Astrocyte (in vitro differentiated cells and primary cell): ENCODE data around the gene GPC5. TPM values are rescaled to one million over a fixed set of nuclear protein-coding genes. Genes with fewer than 3 reads are reported as not detected.

ENCODE experiments used
- DNase-seq: peaks from one replicate; pipeline ENCODE4 v3.0.0-alpha.2; 2010; ENCODE audit warnings: low read depth
- FAIRE-seq: peaks from 2 replicates; lab custom pipeline; 2011; peaks lifted over from hg19 to GRCh38; lab: Jason Lieb, UNC
- H2AFZ ChIP-seq: 2 replicates; pipeline ENCODE4 v1.6.0; 2012; ENCODE audit warnings: low read depth, low read length, inconsistent platforms
- H3K27ac ChIP-seq: 2 replicates; pipeline ENCODE4 v1.5.1; 2011; ENCODE audit warnings: low read depth, low read length, inconsistent platforms
- H3K27me3 ChIP-seq: 2 replicates; pipeline ENCODE4 v1.6.0; 2011; ENCODE audit warnings: low read length, inconsistent platforms; ENCODE audit not compliant: insufficient read depth
- H3K36me3 ChIP-seq: 2 replicates; pipeline ENCODE4 v1.5.1; 2011; ENCODE audit warnings: low read length, inconsistent platforms; ENCODE audit not compliant: insufficient read depth
- H3K4me1 ChIP-seq: 2 replicates; pipeline ENCODE4 v1.5.1; 2011; ENCODE audit warnings: low read length, inconsistent platforms; ENCODE audit not compliant: insufficient read depth
- H3K4me2 ChIP-seq: 2 replicates; pipeline ENCODE4 v1.6.0; 2012; ENCODE audit warnings: low read length, inconsistent platforms
- H3K4me3 ChIP-seq: 2 replicates; pipeline ENCODE4 v1.5.1; 2011; ENCODE audit warnings: low read depth, mild to moderate bottlenecking, low read length, inconsistent platforms; ENCODE audit not compliant: insufficient read depth
- H3K79me2 ChIP-seq: 2 replicates; pipeline ENCODE4 v1.6.0; 2012; ENCODE audit warnings: mild to moderate bottlenecking, low read length, inconsistent platforms; ENCODE audit not compliant: insufficient read depth
- H3K9ac ChIP-seq: 2 replicates; pipeline ENCODE4 v1.6.0; 2012; ENCODE audit warnings: mild to moderate bottlenecking, low read length, inconsistent platforms
- H3K9me3 ChIP-seq: 2 replicates; pipeline ENCODE4 v1.5.1; 2012; ENCODE audit warnings: low read depth, mild to moderate bottlenecking, low read length, inconsistent platforms; ENCODE audit not compliant: insufficient read depth
- H4K20me1 ChIP-seq: 2 replicates; pipeline ENCODE4 v1.6.0; 2012; ENCODE audit warnings: low read length, inconsistent platforms; ENCODE audit not compliant: insufficient read depth
- H3K27ac Mint-ChIP-seq: one replicate; pipeline ENCODE4 v1.8.0; 2021; ENCODE audit warnings: mild to moderate bottlenecking, mixed read lengths; ENCODE audit not compliant: unreplicated experiment
- H3K27me3 Mint-ChIP-seq: one replicate; pipeline ENCODE4 v1.8.0; 2021; ENCODE audit warnings: low read depth, mixed read lengths; ENCODE audit not compliant: unreplicated experiment
- H3K36me3 Mint-ChIP-seq: one replicate; pipeline ENCODE4 v1.8.0; 2021; ENCODE audit warnings: low read depth, mixed read lengths; ENCODE audit not compliant: unreplicated experiment
- H3K4me1 Mint-ChIP-seq: one replicate; pipeline ENCODE4 v1.8.0; 2021; ENCODE audit warnings: low read depth, mixed read lengths; ENCODE audit not compliant: unreplicated experiment
- H3K4me3 Mint-ChIP-seq: one replicate; pipeline ENCODE4 v1.8.0; 2021; ENCODE audit warnings: mild to moderate bottlenecking, moderate library complexity, mixed read lengths; ENCODE audit not compliant: unreplicated experiment
- H3K9me3 Mint-ChIP-seq: one replicate; pipeline ENCODE4 v1.8.0; 2021; ENCODE audit warnings: mild to moderate bottlenecking, mixed read lengths; ENCODE audit not compliant: unreplicated experiment
- EZH2 ChIP-seq: IDR thresholded peaks from 2 replicates; pipeline ENCODE4 v1.6.1; 2012; ENCODE audit warnings: mild to moderate bottlenecking, low read length, inconsistent platforms; ENCODE audit not compliant: insufficient read depth
- total RNA-seq: library from RNA; stranded (reverse); gene quantifications from 2 replicates; pipeline ENCODE4 v1.2.1, GENCODE V29; 2021
- TF ChIP-seq, protein P1 (sequence below): IDR thresholded peaks from 2 replicates; pipeline ENCODE4 v1.5.1; 2011; ENCODE audit warnings: low read depth, mild to moderate bottlenecking, inconsistent platforms, low read length, moderate library complexity; ENCODE audit not compliant: insufficient read depth

Gene GPC5
- total RNA-seq, 1 donor from 2014 or later, result 1.1 TPM

DNA sequence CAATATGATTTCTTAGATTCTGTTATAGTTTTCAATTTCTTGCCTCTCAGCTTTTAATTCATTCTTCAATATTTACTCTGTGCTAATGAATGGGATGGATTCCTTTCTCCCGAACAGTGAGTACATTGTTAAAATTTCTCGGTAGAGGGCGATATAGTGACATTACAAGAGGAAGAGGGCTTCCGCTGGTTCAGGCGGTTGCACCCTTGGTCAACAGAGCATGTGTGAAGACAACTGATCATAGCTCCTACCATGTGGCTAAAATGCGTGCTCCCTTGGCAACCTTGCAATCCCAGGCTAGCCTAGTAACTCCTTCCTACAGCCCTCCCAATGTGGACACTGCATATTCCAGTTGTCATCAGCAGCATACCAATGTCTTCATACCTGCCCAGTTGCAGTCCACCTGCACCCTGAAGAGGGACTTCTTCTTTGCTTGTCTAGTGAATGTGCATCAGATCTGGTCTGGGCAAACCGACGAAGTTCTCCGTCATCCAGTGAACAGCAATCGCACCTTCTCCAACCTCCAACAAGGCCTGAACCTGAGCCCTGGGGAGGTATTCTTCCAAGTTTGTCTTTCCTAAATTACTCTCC lies 1175.1 kb downstream of the GPC5 start:
- no peak overlapping the region for H2AFZ ChIP-seq
- H3K9me3 Mint-ChIP-seq, result peaks cover 4% of the 10 kb centered on the region
- no peak for FAIRE-seq

DNA sequence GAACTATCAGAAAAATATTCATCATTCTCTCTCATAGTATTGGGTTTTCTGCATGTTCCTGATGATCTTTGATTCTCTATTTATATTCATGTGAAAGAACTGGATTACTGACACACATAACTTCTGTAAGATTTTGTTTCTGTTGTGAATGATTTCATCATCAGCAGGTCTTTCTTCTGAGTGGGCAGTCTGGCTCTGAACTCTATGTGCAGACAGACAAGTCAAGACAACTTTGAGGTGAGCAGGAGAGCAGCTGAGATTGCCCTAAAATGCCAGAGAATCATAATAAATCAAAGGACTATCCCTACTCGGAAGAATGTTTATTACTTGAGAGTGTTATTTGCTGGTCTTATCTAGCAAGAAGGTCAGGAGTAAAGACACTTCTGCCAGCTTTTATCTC lies 1176.1 kb downstream of the GPC5 start:
- Mint-ChIP-seq H3K27ac (no peak overlapping the region), H3K4me3 (no peak overlapping the region), H3K27me3 (no peaks in the 10 kb centered on the region), H3K4me1 (peaks cover 5% of the 10 kb centered on the region), H3K36me3 (no peaks in the 10 kb centered on the region), H3K9me3 (peaks cover 4% of the 10 kb centered on the region)
- Histone ChIP-seq H3K27me3 (no peaks in the 10 kb centered on the region), H3K27ac (no peak overlapping the region), H3K4me3 (no peak overlapping the region), H3K9ac (no peak overlapping the region), H3K4me2 (no peak overlapping the region), H3K79me2 (no peaks in the 10 kb centered on the region), H4K20me1 (no peaks in the 10 kb centered on the region), H3K4me1 (no peaks in the 10 kb centered on the region), H3K36me3 (no peaks in the 10 kb centered on the region), H2AFZ (no peak overlapping the region), H3K9me3 (no peaks in the 10 kb centered on the region)
- DNase-seq, result no peak
- TF ChIP-seq EZH2, result no peak
- TF ChIP-seq, protein P1, sequence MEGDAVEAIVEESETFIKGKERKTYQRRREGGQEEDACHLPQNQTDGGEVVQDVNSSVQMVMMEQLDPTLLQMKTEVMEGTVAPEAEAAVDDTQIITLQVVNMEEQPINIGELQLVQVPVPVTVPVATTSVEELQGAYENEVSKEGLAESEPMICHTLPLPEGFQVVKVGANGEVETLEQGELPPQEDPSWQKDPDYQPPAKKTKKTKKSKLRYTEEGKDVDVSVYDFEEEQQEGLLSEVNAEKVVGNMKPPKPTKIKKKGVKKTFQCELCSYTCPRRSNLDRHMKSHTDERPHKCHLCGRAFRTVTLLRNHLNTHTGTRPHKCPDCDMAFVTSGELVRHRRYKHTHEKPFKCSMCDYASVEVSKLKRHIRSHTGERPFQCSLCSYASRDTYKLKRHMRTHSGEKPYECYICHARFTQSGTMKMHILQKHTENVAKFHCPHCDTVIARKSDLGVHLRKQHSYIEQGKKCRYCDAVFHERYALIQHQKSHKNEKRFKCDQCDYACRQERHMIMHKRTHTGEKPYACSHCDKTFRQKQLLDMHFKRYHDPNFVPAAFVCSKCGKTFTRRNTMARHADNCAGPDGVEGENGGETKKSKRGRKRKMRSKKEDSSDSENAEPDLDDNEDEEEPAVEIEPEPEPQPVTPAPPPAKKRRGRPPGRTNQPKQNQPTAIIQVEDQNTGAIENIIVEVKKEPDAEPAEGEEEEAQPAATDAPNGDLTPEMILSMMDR, result no peak
- FAIRE-seq, result no peak

More for the DNA sequence above, 1175.1 kb downstream of the GPC5 start:
- no peak overlapping the region for H3K4me2 ChIP-seq
- no peak overlapping the region for H3K9ac ChIP-seq
- DNase-seq, result peak; percentile 10
- H3K9me3 ChIP-seq, result no peaks in the 10 kb centered on the region
- no peaks in the 10 kb centered on the region for H3K4me1 ChIP-seq
- H3K27ac Mint-ChIP-seq, result peak overlapping the region; percentile 72
- H4K20me1 ChIP-seq, result no peaks in the 10 kb centered on the region
- H3K4me1 Mint-ChIP-seq, result peaks cover 5% of the 10 kb centered on the region
- H3K79me2 ChIP-seq, result no peaks in the 10 kb centered on the region
- H3K36me3 Mint-ChIP-seq, result no peaks in the 10 kb centered on the region
- TF ChIP-seq, protein P1, result peak; percentile 13
- no peak for TF ChIP-seq EZH2
- H3K27me3 ChIP-seq, result no peaks in the 10 kb centered on the region
- no peak overlapping the region for H3K4me3 ChIP-seq
- H3K4me3 Mint-ChIP-seq, result no peak overlapping the region
- no peaks in the 10 kb centered on the region for H3K27me3 Mint-ChIP-seq
- H3K27ac ChIP-seq, result no peak overlapping the region
- no peaks in the 10 kb centered on the region for H3K36me3 ChIP-seq

DNA sequence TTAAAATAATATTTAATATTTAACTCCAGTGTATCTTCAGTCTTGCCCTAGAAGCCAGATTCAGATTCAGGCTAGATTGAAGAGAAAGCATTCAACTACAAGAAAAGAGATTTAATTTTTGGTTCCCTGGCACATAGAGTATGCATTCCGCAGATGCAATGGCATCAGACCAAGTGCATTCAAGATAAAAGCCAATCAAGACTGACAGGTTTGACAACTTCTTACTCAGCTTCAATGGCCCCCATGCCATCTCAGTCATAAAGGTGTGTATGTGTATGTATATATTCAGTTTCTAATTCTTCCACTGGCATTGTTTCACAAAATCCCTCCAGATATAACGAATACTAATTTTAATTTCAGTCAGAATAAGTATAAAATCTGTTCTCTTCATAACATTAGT lies 1177.4 kb downstream of the GPC5 start:
- Histone ChIP-seq H3K4me1 (no peaks in the 10 kb centered on the region), H3K36me3 (no peaks in the 10 kb centered on the region), H3K9ac (no peak overlapping the region), H2AFZ (no peak overlapping the region), H3K27me3 (no peaks in the 10 kb centered on the region), H3K4me2 (no peak overlapping the region), H3K79me2 (no peaks in the 10 kb centered on the region), H4K20me1 (no peaks in the 10 kb centered on the region), H3K4me3 (no peak overlapping the region), H3K27ac (no peak overlapping the region), H3K9me3 (no peaks in the 10 kb centered on the region)
- DNase-seq, result no peak
- H3K36me3 Mint-ChIP-seq, result no peaks in the 10 kb centered on the region
- H3K27ac Mint-ChIP-seq, result no peak overlapping the region
- no peak for FAIRE-seq
- H3K9me3 Mint-ChIP-seq, result peaks cover 7% of the 10 kb centered on the region
- H3K27me3 Mint-ChIP-seq, result no peaks in the 10 kb centered on the region
- TF ChIP-seq, protein P1, result no peak
- TF ChIP-seq EZH2, result no peak
- no peak overlapping the region for H3K4me3 Mint-ChIP-seq
- H3K4me1 Mint-ChIP-seq, result peaks cover 5% of the 10 kb centered on the region
